BE2C (cell line): Measurements from ENCODE around the gene VPS50. TPM values are rescaled to one million over a fixed set of nuclear protein-coding genes. Genes with fewer than 3 reads are reported as not detected.

ENCODE experiments used
- DNase-seq: peaks from one replicate; pipeline ENCODE4 v3.0.0-alpha.2; 2020
- H3K27me3 ChIP-seq: fragments of 250-450 bp; sonication (Bioruptor Pico); 2 replicates; pipeline ENCODE4 v1.5.1; 2020; ENCODE audit warnings: mild to moderate bottlenecking
- H3K36me3 ChIP-seq: fragments of 250-450 bp; sonication (Bioruptor Pico); 2 replicates; pipeline ENCODE4 v1.5.1; 2020; ENCODE audit warnings: mild to moderate bottlenecking
- H3K4me1 ChIP-seq: fragments of 250-450 bp; sonication (Bioruptor Pico); 2 replicates; pipeline ENCODE4 v1.5.1; 2020
- H3K4me3 ChIP-seq: 2 replicates; pipeline ENCODE4 v1.5.1; 2011; ENCODE audit warnings: low read depth, low read length
- H3K9me3 ChIP-seq: fragments of 250-450 bp; sonication (Bioruptor Pico); 2 replicates; pipeline ENCODE4 v1.5.1; 2020
- polyA plus RNA-seq: library from polyadenylated mRNA; unstranded; fragments of >200 nt; gene quantifications from one replicate; pipeline ENCODE4 v1.2.1, GENCODE V29; 2012; ENCODE audit warnings: low read depth, missing spikeins; ENCODE audit not compliant: insufficient read length, insufficient read depth
- TF ChIP-seq, protein P1 (sequence below): IDR thresholded peaks from 2 replicates; pipeline ENCODE4 v1.5.1; 2012; ENCODE audit warnings: mild to moderate bottlenecking, low read depth, low read length

VPS50 gene, protein sequence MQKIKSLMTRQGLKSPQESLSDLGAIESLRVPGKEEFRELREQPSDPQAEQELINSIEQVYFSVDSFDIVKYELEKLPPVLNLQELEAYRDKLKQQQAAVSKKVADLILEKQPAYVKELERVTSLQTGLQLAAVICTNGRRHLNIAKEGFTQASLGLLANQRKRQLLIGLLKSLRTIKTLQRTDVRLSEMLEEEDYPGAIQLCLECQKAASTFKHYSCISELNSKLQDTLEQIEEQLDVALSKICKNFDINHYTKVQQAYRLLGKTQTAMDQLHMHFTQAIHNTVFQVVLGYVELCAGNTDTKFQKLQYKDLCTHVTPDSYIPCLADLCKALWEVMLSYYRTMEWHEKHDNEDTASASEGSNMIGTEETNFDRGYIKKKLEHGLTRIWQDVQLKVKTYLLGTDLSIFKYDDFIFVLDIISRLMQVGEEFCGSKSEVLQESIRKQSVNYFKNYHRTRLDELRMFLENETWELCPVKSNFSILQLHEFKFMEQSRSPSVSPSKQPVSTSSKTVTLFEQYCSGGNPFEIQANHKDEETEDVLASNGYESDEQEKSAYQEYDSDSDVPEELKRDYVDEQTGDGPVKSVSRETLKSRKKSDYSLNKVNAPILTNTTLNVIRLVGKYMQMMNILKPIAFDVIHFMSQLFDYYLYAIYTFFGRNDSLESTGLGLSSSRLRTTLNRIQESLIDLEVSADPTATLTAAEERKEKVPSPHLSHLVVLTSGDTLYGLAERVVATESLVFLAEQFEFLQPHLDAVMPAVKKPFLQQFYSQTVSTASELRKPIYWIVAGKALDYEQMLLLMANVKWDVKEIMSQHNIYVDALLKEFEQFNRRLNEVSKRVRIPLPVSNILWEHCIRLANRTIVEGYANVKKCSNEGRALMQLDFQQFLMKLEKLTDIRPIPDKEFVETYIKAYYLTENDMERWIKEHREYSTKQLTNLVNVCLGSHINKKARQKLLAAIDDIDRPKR
- polyA plus RNA-seq = 4.4 TPM

DNA sequence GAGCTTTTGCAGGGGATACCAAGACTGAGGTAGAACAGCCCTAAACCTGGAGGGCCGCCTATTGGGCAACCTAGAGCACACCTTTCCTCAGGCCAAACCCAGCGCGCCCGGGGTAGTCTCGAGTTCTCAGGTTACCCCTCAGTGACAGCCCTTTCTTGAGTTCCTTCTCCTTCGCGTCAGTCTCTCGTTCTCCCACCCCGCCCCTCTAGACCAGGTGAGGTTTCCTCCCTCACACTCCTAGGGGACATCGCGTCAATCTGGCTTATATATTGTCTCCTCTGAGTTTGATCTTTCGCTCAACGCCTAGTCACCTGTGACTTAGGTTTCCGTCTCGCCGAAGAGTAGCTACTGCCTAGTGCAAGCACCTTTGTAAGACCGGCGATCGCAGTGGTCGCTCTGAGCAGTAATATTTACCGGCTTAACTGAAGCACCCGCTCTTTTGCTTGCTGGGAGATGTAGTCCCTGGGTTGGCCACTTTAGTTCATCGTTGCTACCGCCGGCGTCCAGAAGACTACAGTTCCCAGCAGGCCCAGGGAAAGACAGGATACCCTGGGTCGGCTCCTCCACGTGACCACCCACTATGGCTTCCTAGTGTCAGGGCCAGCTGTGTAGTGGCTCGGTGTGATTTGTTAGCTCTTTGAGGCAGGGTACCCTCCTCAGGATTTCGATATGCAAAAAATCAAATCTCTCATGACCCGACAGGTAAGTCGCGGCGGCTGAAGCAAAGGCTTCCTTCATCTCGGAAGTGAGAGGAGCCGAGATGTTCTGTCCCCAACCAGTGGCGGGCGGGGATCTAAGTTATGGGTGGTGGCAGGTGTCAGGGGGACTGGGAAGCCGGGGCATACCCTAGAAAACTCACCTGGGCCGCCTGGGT lies at the start of gene VPS50:
Gene VPS50, plus strand, starts transcription at position 568 of the 874 bp plus-strand sequence. Its CDS starts 102 bp downstream, at position 670.
- H3K36me3 ChIP-seq = no peaks in the 10 kb centered on the region
- H3K9me3 ChIP-seq = no peaks in the 10 kb centered on the region
- no peaks in the 10 kb centered on the region for H3K27me3 ChIP-seq
- TF ChIP-seq, protein P1, sequence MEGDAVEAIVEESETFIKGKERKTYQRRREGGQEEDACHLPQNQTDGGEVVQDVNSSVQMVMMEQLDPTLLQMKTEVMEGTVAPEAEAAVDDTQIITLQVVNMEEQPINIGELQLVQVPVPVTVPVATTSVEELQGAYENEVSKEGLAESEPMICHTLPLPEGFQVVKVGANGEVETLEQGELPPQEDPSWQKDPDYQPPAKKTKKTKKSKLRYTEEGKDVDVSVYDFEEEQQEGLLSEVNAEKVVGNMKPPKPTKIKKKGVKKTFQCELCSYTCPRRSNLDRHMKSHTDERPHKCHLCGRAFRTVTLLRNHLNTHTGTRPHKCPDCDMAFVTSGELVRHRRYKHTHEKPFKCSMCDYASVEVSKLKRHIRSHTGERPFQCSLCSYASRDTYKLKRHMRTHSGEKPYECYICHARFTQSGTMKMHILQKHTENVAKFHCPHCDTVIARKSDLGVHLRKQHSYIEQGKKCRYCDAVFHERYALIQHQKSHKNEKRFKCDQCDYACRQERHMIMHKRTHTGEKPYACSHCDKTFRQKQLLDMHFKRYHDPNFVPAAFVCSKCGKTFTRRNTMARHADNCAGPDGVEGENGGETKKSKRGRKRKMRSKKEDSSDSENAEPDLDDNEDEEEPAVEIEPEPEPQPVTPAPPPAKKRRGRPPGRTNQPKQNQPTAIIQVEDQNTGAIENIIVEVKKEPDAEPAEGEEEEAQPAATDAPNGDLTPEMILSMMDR = no peak
- H3K4me1 ChIP-seq = no peaks in the 10 kb centered on the region
- peak within 1 kb of the TSS; percentile 87 for H3K4me3 ChIP-seq
- DNase-seq = peak; percentile 93

DNA sequence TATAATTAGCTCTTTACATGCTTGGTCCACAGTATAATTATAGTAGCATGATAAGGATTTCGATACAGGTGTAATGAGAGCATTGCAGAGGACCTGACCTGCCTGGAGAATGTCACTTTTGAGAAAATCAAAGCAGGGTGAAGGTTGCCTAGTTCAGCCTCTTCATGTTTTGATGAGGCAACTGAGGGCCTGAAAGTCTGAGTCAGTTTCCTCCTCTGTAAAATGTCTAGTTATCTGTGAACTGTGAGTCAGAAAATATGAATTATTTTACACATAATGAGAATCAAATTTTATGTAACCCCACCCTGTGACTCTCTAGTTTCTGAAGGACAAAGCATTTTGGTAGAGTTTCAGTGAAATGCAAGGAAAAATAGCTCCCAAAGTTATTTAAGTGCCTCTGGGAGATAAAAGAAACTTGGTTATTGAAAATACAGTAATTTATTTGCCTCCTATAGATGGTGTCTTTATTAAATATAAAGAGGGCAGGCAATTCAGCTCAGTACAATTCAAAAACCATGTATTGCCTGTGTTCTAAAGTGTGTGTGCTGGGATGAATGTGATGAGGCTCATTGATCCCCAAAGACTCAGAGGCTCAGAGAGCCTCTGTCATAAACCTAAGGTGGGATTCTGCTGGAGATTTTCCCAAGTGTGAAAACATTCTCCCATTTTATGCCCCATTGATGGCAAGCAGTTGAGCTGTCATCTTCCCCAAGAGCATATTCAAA lies 46.7 kb upstream of the VPS50 start:
- Histone ChIP-seq H3K4me1 (no peaks in the 10 kb centered on the region), H3K27me3 (no peaks in the 10 kb centered on the region)

DNA sequence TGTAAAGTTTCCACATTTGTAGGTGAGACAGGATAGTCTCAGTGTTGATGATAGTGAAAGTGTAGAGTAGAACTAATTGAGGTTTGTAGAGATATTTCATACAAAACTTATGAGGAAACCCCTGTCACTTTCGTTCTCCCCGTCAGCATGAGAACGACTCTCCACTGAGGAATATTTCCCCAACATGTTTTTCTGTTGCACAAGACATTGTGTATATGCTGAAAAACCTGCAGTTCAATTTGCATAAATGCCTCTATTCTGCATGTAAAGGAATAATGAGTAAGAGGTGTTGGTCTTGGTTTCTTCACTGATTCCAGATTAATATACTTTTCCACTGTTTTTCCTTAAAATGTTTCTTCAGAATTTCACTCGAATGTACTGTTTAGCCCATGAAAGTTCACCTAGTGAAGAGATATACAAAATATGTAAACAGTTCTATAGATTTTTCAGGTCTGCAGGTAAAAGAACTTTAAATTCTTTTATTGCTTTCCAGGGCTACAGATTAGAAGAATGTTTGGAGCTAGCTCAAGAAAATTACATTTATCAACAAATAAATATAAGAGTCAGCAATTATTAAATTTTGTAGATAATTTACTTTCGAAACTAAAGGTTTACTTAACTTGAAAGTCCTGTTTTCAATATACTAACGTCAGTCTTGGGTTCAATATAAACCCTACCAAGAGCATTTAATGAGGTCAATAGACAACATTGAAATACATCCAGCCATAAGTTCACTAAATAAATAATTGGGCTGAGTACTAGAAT lies 43.1 kb upstream of the VPS50 start:
- Histone ChIP-seq H3K4me1 (no peaks in the 10 kb centered on the region), H3K36me3 (no peaks in the 10 kb centered on the region), H3K9me3 (no peaks in the 10 kb centered on the region), H3K4me3 (no peak overlapping the region), H3K27me3 (peaks cover 4% of the 10 kb centered on the region; the same call in 1 of the 2 replicates)
- no peak for DNase-seq
- TF ChIP-seq, protein P1 = no peak

More for the DNA sequence above, 46.7 kb upstream of the VPS50 start:
- H3K4me3 ChIP-seq = no peak overlapping the region
- H3K36me3 ChIP-seq = no peaks in the 10 kb centered on the region
- TF ChIP-seq, protein P1 = no peak
- H3K9me3 ChIP-seq = no peaks in the 10 kb centered on the region
- DNase-seq = no peak

DNA sequence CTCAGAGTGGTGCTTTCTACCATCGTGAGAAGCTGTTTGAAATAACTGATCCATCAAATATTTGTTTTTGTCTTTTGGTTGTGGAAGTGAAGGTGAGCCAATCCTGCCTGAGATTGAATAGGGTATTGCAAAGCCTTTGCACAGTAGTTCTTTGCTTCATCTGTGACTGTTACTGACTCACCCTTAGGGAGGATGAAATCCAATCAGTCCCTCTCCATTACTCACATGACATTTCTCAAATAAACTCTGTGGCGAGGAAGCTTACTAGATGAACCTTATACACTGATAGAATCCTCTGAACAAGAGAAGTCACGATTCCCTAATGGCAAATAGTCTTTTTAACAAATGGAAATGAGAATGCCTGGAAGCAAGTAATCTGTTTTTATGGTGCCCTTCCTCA lies 37.8 kb upstream of the VPS50 start:
- TF ChIP-seq, protein P1 = no peak
- Histone ChIP-seq H3K4me3 (no peak overlapping the region), H3K36me3 (no peaks in the 10 kb centered on the region), H3K27me3 (peaks cover 9% of the 10 kb centered on the region; the same call in 1 of the 2 replicates), H3K4me1 (no peaks in the 10 kb centered on the region), H3K9me3 (no peaks in the 10 kb centered on the region)
- DNase-seq = no peak
